Suprapubic skin (tissue), 4 donors: ENCODE measurements around the gene PRRC2B. TPM values are rescaled to one million over a fixed set of nuclear protein-coding genes. Genes with fewer than 3 reads are reported as not detected.
A peak's percentile ranks its signal among the peaks of the same experiment; 100 is the strongest.

ENCODE experiments used
- DNase-seq, 2 donors: peaks; one replicate each; pipeline ENCODE4 v3.0.0-alpha.2; 2019; ENCODE audit warnings: low spot score in 2 of 2
- H3K27ac ChIP-seq: fragments of 200-600 bp; sonication (generic); one replicate; pipeline ENCODE4 v1.5.1; 2019
- H3K27me3 ChIP-seq: fragments of 200-600 bp; sonication (generic); one replicate; pipeline ENCODE4 v1.5.1; 2019
- H3K36me3 ChIP-seq: fragments of 200-600 bp; sonication (generic); one replicate; pipeline ENCODE4 v1.5.1; 2019
- H3K4me1 ChIP-seq: fragments of 200-600 bp; sonication (generic); one replicate; pipeline ENCODE4 v1.5.1; 2019
- H3K4me3 ChIP-seq: fragments of 200-600 bp; sonication (generic); one replicate; pipeline ENCODE4 v1.5.1; 2019; ENCODE audit warnings: mild to moderate bottlenecking
- H3K9me3 ChIP-seq: fragments of 200-600 bp; sonication (generic); one replicate; pipeline ENCODE4 v1.5.1; 2019
- CTCF ChIP-seq, 2 donors: fragments of 200-600 bp in 1 of 2; fragments of 450-650 bp in 1 of 2; sonication (generic) in 1 of 2; IDR thresholded peaks; one replicate each; pipeline ENCODE4 v1.5.1; 2016 to 2019; ENCODE audit warnings: antibody characterized with exemption in 2 of 2, mild to moderate bottlenecking in 1 of 2, moderate library complexity in 1 of 2
- EP300 ChIP-seq: sonication (generic); formaldehyde crosslinking; IDR thresholded peaks from one replicate; pipeline ENCODE4 v1.6.1; 2017; ENCODE audit warnings: antibody characterized with exemption
- POLR2A ChIP-seq, 2 donors: fragments of 450-650 bp; IDR thresholded peaks; one replicate each; pipeline ENCODE4 v1.6.1; 2017; ENCODE audit warnings: antibody characterized with exemption in 2 of 2, mild to moderate bottlenecking in 2 of 2, moderate library complexity in 2 of 2
- POLR2AphosphoS5 ChIP-seq, 3 donors: sonication (generic); formaldehyde crosslinking; IDR thresholded peaks; one replicate each; pipeline ENCODE4 v1.6.1; 2017; ENCODE audit warnings: antibody characterized with exemption in 3 of 3
- WGBS: methylation state at CpG from one replicate; pipeline ENCODE4 v1.1.5; 2018; 5-methylcytosine and 5-hydroxymethylcytosine counted together
- total RNA-seq, 4 donors: library from RNA; depleted of rRNA; stranded (reverse); fragments of >200 nt; gene quantifications; one replicate each; pipeline ENCODE4 v1.1.0, GENCODE V29; 2016

PRRC2B gene
- total RNA-seq, 4 donors from 2014 or later: 153 to 286 (median 240) TPM

DNA sequence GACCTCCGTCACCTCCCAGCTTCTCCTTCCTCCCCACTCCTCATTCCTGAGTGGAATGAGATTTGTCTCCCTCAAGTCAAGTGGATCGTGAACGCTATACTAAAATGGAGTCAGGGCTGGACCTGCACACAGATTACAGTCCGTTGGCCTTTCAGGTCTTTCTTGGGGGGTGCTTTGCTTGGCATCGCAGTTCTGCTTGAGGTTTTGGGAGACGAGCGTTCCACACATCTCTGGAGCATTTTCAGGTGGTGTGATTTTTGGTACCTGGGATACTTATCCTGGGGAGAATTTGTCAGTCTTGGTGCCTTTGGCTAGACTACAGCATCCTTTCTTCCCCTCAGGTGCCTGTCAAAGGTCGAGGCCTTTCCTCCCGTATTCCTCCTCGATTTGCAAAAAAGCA is 85.0 kb downstream of the PRRC2B start:
- peaks cover 96% of the 10 kb centered on the region for H3K36me3 ChIP-seq
- peaks cover 40% of the 10 kb centered on the region for H3K4me1 ChIP-seq
- no peak for DNase-seq
- H3K27me3 ChIP-seq: no peaks in the 10 kb centered on the region
- H3K4me3 ChIP-seq: no peak overlapping the region
- H3K9me3 ChIP-seq: no peaks in the 10 kb centered on the region
- TF ChIP-seq CTCF (IDR thresholded peaks at IDR 0.05): no peak
- no peak for TF ChIP-seq EP300
- TF ChIP-seq POLR2AphosphoS5 (IDR thresholded peaks at IDR 0.05): no peak
- TF ChIP-seq POLR2A (IDR thresholded peaks at IDR 0.05): no peak
- 88% methylated on average over 10 of the region's 10 CpGs for WGBS
- H3K27ac ChIP-seq: no peak overlapping the region

GRCh38 chr9:131480258-131480657 is 86.4 kb downstream of the PRRC2B start:
- Histone ChIP-seq H3K27me3 (no peaks in the 10 kb centered on the region), H3K4me1 (peaks cover 44% of the 10 kb centered on the region), H3K36me3 (peaks cover 96% of the 10 kb centered on the region), H3K27ac (peak overlapping the region; percentile 36), H3K9me3 (no peaks in the 10 kb centered on the region), H3K4me3 (no peak overlapping the region)
- TF ChIP-seq POLR2A (IDR thresholded peaks at IDR 0.05) (no peak), POLR2AphosphoS5 (IDR thresholded peaks at IDR 0.05) (no peak)
- WGBS: 86% methylated on average over 1 of the region's 1 CpG
- DNase-seq: no peak

DNA sequence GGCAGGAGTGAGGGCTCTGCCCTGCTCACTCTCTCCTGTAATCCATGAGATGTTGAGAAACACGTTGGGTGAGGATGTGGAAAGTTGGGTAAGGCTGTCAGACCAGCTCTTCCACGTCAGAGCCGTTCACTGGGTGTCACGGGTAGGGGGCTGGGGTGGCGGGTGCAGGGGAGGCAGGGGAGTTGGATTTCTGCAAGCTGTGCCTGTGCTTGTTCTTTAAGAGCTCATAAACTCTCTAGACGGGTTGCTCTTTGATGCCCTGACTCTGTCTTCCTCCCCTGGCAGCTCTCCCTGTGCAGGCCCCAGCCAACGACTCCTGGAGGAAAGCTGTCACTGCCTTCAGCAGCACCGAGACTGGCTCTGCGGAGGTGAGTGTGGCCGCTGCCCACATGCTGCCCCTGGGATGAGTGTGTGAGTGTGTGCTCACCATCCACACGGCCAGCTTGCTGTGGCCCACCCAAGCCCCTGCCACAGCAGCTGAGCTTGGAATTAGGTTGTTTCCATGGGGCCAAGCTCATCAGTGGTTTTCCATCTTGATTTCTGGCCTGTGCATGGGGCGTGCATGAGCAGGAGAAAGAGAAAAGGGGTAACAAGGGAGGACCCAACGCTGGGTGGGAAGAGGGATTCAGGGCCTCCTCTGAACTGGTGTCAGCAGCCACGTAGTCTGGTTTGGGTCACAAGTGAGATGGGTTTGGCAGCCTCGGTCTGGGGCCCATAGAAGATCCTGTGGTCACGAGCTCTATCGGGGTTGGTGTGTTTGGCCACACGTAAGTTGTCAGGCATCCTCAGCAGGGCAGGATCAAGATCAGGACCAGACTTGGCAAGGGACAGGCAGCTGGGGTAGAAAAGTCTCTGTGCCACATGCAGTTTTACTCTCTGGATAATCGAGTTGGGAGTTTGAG is 87.8 kb downstream of the PRRC2B start:
- H3K4me1 ChIP-seq: peaks cover 57% of the 10 kb centered on the region
- 59% methylated on average over 19 of the region's 19 CpGs for WGBS
- DNase-seq: peak in 1 of 2 donors; percentile 63
- TF ChIP-seq POLR2AphosphoS5 (IDR thresholded peaks at IDR 0.05) (peak in 1 of 3 donors; percentile 54), POLR2A (IDR thresholded peaks at IDR 0.05) (no peak)
- H3K36me3 ChIP-seq: peaks cover 96% of the 10 kb centered on the region
- H3K27me3 ChIP-seq: no peaks in the 10 kb centered on the region
- H3K4me3 ChIP-seq: no peak overlapping the region
- H3K9me3 ChIP-seq: no peaks in the 10 kb centered on the region
- H3K27ac ChIP-seq: peak overlapping the region; percentile 77

- peak overlapping the region; percentile 77 for H3K27ac ChIP-seq
- H3K9me3 ChIP-seq: no peaks in the 10 kb centered on the region
- H3K4me3 ChIP-seq: no peak overlapping the region
- WGBS: 84% methylated on average over 22 of the region's 24 CpGs
- no peak for DNase-seq
- H3K4me1 ChIP-seq: peaks cover 60% of the 10 kb centered on the region
- peaks cover 96% of the 10 kb centered on the region for H3K36me3 ChIP-seq
- TF ChIP-seq CTCF (IDR thresholded peaks at IDR 0.05) (no peak), POLR2A (IDR thresholded peaks at IDR 0.05) (no peak), POLR2AphosphoS5 (IDR thresholded peaks at IDR 0.05) (no peak)
- no peaks in the 10 kb centered on the region for H3K27me3 ChIP-seq
Observed at GRCh38 chr9:131482343-131483006, 88.6 kb downstream of the PRRC2B start.

- H3K9me3 ChIP-seq: no peaks in the 10 kb centered on the region
- DNase-seq: no peak
- H3K27me3 ChIP-seq: no peaks in the 10 kb centered on the region
- WGBS: 85% methylated on average over 9 of the region's 9 CpGs
- H3K27ac ChIP-seq: peak overlapping the region; percentile 77
- H3K4me1 ChIP-seq: peaks cover 60% of the 10 kb centered on the region
- no peak overlapping the region for H3K4me3 ChIP-seq
- TF ChIP-seq CTCF (IDR thresholded peaks at IDR 0.05): no peak
- H3K36me3 ChIP-seq: peaks cover 96% of the 10 kb centered on the region
Observed at GRCh38 chr9:131483319-131484050, 89.6 kb downstream of the PRRC2B start.

DNA sequence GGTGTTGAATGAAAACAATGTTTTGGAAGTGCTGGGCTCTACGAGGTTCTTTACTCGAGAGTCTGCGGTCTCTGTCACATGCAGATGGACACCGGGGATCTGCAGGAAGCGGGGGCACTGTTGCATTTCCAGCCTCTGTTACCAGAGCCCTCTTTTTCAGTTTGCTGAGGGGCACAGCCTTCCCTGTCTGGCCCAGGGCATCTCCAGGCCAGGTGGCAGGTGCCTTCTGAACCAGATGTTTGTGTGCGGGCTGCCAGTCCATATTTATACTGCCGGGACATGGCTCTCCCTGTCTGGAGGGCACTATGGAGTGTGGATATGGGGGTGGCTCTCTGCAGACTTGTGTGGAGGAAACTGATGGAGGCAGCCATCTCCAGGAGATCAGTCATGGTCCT is 90.2 kb downstream of the PRRC2B start:
- no peaks in the 10 kb centered on the region for H3K9me3 ChIP-seq
- 98% methylated on average over 6 of the region's 7 CpGs for WGBS
- TF ChIP-seq POLR2A (IDR thresholded peaks at IDR 0.05) (no peak), EP300 (no peak), POLR2AphosphoS5 (IDR thresholded peaks at IDR 0.05) (no peak), CTCF (IDR thresholded peaks at IDR 0.05) (no peak)
- no peak overlapping the region for H3K4me3 ChIP-seq
- H3K4me1 ChIP-seq: peaks cover 60% of the 10 kb centered on the region
- no peaks in the 10 kb centered on the region for H3K27me3 ChIP-seq
- DNase-seq: no peak
- peak overlapping the region; percentile 77 for H3K27ac ChIP-seq
- H3K36me3 ChIP-seq: peaks cover 96% of the 10 kb centered on the region
